Stimulated activated effector memory CD8-positive, alpha-beta T cell treated with anti-CD3 and anti-CD28 coated beads, Interleukin-12 subunit alpha, Interleukin-12 subunit beta, amount 100 ng/mL, for 72 hours (primary cell): ENCODE results near the gene ZNF568.

Experiments used
- ATAC-seq: fragments of 150-1000 bp; cut with Tn5 transposase; 2 replicates; pipeline ENCODE4 v1.10.0; 2021
- DNase-seq, 2 donors: peaks; one replicate each; pipeline ENCODE4 v3.0.0; 2021 to 2022; ENCODE audit warnings: low spot score in 2 of 2
- H3K27ac Mint-ChIP-seq: one replicate; pipeline ENCODE4 v1.8.0; 2022; ENCODE audit warnings: mild to moderate bottlenecking, mixed read lengths
- H3K36me3 Mint-ChIP-seq: one replicate; pipeline ENCODE4 v1.8.0; 2022; ENCODE audit warnings: mild to moderate bottlenecking, mixed read lengths
- H3K4me1 Mint-ChIP-seq: one replicate; pipeline ENCODE4 v1.8.0; 2022; ENCODE audit warnings: mixed read lengths
- H3K4me3 Mint-ChIP-seq: one replicate; pipeline ENCODE4 v1.8.0; 2022; ENCODE audit warnings: mild to moderate bottlenecking, mixed read lengths
- H3K9me3 Mint-ChIP-seq: one replicate; pipeline ENCODE4 v1.8.0; 2022; ENCODE audit warnings: mixed read lengths

Gene ZNF568

GRCh38 chr19:36915992-36916830 is at the start of gene ZNF568, which contains the start of gene ZNF829:
Gene ZNF568, plus strand, starts transcription at chr19:36916332. Its CDS starts 6,439 bp downstream, at chr19:36922771.
Gene ZNF829, minus strand, starts transcription at chr19:36916291. Its CDS starts 1,124 bp downstream, at chr19:36915167.
- peaks cover 28% of the 10 kb centered on the region for H3K4me1 Mint-ChIP-seq
- peaks cover 56% of the 10 kb centered on the region for H3K36me3 Mint-ChIP-seq
- DNase-seq (peak; percentile 79 to 95), ATAC-seq (peak; percentile 98)
- peak within 1 kb of the TSS; percentile 91 for H3K4me3 Mint-ChIP-seq
- H3K9me3 Mint-ChIP-seq: peaks cover 10% of the 10 kb centered on the region
- peak within 1 kb of the TSS; percentile 97 for H3K27ac Mint-ChIP-seq

- Mint-ChIP-seq H3K9me3 (peaks cover 45% of the 10 kb centered on the region), H3K4me3 (no peak overlapping the region), H3K4me1 (no peaks in the 10 kb centered on the region), H3K36me3 (peaks cover 54% of the 10 kb centered on the region), H3K27ac (no peak overlapping the region)
- DNase-seq (no peak), ATAC-seq (no peak)
These were observed 38.9 kb upstream of the ZNF568 start for GRCh38 chr19:36876993-36877938.

GRCh38 chr19:36891768-36892357 is 24.3 kb upstream of the ZNF568 start:
- Mint-ChIP-seq H3K4me3 (no peak overlapping the region), H3K4me1 (no peaks in the 10 kb centered on the region), H3K9me3 (peaks cover 55% of the 10 kb centered on the region), H3K36me3 (peaks cover 51% of the 10 kb centered on the region), H3K27ac (no peak overlapping the region)
- ATAC-seq (no peak), DNase-seq (no peak)

- Mint-ChIP-seq H3K4me3 (no peak overlapping the region), H3K27ac (no peak overlapping the region), H3K36me3 (peaks cover 78% of the 10 kb centered on the region), H3K9me3 (peaks cover 58% of the 10 kb centered on the region), H3K4me1 (no peaks in the 10 kb centered on the region)
- no peak for ATAC-seq
- DNase-seq: no peak
These were observed 21.2 kb upstream of the ZNF568 start for GRCh38 chr19:36894849-36895383.

- Mint-ChIP-seq H3K27ac (no peak overlapping the region), H3K4me3 (no peak overlapping the region), H3K4me1 (no peaks in the 10 kb centered on the region), H3K36me3 (peaks cover 93% of the 10 kb centered on the region), H3K9me3 (peaks cover 48% of the 10 kb centered on the region)
- no peak for ATAC-seq
- no peak for DNase-seq
These were observed 17.7 kb upstream of the ZNF568 start for GRCh38 chr19:36898422-36898821.

- Mint-ChIP-seq H3K27ac (peak overlapping the region; percentile 97), H3K36me3 (peaks cover 63% of the 10 kb centered on the region), H3K9me3 (peaks cover 12% of the 10 kb centered on the region), H3K4me3 (peak overlapping the region; percentile 91), H3K4me1 (peaks cover 28% of the 10 kb centered on the region)
- no peak for ATAC-seq
- DNase-seq: no peak
These were observed 859 bp downstream of the ZNF568 start for GRCh38 chr19:36916991-36917390.

GRCh38 chr19:36918090-36918489 is 2.0 kb downstream of the ZNF568 start:
- Mint-ChIP-seq H3K4me1 (peaks cover 28% of the 10 kb centered on the region), H3K9me3 (peaks cover 14% of the 10 kb centered on the region), H3K36me3 (peaks cover 55% of the 10 kb centered on the region), H3K4me3 (peak overlapping the region; percentile 91), H3K27ac (no peak overlapping the region)
- ATAC-seq: no peak
- no peak for DNase-seq

- no peak for ATAC-seq
- DNase-seq: no peak
- Mint-ChIP-seq H3K27ac (no peak overlapping the region), H3K4me3 (no peak overlapping the region), H3K36me3 (peaks cover 33% of the 10 kb centered on the region), H3K4me1 (no peaks in the 10 kb centered on the region), H3K9me3 (peaks cover 22% of the 10 kb centered on the region)
These were observed 15.6 kb downstream of the ZNF568 start for GRCh38 chr19:36931684-36932083.

- Mint-ChIP-seq H3K36me3 (peaks cover 83% of the 10 kb centered on the region), H3K9me3 (peaks cover 33% of the 10 kb centered on the region)
- no peak for ATAC-seq
These were observed 23.0 kb downstream of the ZNF568 start for GRCh38 chr19:36939153-36939552.

GRCh38 chr19:36950335-36951119 is 34.4 kb downstream of the ZNF568 start:
- no peaks in the 10 kb centered on the region for H3K4me1 Mint-ChIP-seq
- peaks cover 40% of the 10 kb centered on the region for H3K36me3 Mint-ChIP-seq
- ATAC-seq (no peak), DNase-seq (no peak)
- H3K27ac Mint-ChIP-seq: no peak overlapping the region
- no peak overlapping the region for H3K4me3 Mint-ChIP-seq
- H3K9me3 Mint-ChIP-seq: peaks cover 21% of the 10 kb centered on the region

More at GRCh38 chr19:36939153-36939552, 23.0 kb downstream of the ZNF568 start:
- Mint-ChIP-seq H3K4me1 (no peaks in the 10 kb centered on the region), H3K4me3 (no peak overlapping the region), H3K27ac (no peak overlapping the region)
- no peak for DNase-seq

DNA sequence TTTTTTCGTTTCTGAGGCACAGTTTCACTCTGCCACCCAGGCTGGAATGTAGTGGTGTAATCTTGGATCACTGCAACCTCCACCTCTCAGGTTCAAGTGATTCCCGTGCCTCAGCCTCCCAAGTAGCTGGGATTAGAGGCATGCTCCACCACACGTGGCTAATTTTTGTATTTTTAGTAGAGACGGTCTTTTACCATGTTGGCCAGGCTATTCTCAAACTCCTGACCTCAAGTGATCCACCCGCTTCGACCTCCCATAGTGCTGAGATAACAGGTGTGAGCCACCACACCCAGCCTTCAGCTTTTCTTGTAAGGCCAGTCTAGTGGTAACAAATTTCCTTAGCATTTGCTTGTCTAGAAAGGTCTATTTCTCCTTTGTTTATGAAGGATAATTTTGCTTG is 46.2 kb downstream of the ZNF568 start:
- H3K4me3 Mint-ChIP-seq: no peak overlapping the region
- ATAC-seq (no peak), DNase-seq (no peak)
- no peaks in the 10 kb centered on the region for H3K36me3 Mint-ChIP-seq
- no peaks in the 10 kb centered on the region for H3K4me1 Mint-ChIP-seq
- peaks cover 14% of the 10 kb centered on the region for H3K9me3 Mint-ChIP-seq
- no peak overlapping the region for H3K27ac Mint-ChIP-seq

DNA sequence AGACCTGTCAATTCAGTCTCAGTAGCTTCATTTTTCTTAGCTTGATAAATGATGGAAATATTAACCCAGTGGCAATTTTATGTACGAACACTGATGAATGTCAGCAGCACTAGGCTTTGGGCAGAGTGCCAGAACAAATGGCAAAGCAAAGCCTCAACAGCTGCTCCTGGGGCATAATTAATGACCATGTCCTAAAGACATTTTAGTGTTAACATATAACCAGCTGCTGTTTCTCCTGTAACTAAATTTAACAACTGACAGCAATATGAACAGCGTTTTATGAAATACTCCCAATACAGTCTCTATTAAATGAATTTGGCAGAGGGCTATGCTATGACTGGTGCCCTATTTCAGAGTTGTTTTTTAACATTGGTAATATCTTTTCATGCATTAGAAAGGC is 47.1 kb downstream of the ZNF568 start:
- H3K4me3 Mint-ChIP-seq: no peak overlapping the region
- no peaks in the 10 kb centered on the region for H3K4me1 Mint-ChIP-seq
- H3K9me3 Mint-ChIP-seq: peaks cover 11% of the 10 kb centered on the region
- ATAC-seq: no peak
- no peak for DNase-seq
- no peak overlapping the region for H3K27ac Mint-ChIP-seq
- H3K36me3 Mint-ChIP-seq: no peaks in the 10 kb centered on the region

GRCh38 chr19:36972571-36972970 is 56.4 kb downstream of the ZNF568 start:
- no peak for ATAC-seq
- Mint-ChIP-seq H3K4me3 (peak overlapping the region; percentile 99), H3K4me1 (peaks cover 13% of the 10 kb centered on the region), H3K27ac (peak overlapping the region; percentile 97), H3K36me3 (peaks cover 18% of the 10 kb centered on the region), H3K9me3 (no peaks in the 10 kb centered on the region)
- no peak for DNase-seq
